Activated T-helper 9 cell treated with anti-CD3 and anti-CD28 coated beads, Interleukin-2, amount 50 U/mL, for 16 hours (primary cell): ENCODE data around the gene EP400.

Experiments used
- DNase-seq: peaks from one replicate; pipeline ENCODE4 v3.0.0-alpha.2; 2020; ENCODE audit warnings: low read depth

The EP400 gene

DNA sequence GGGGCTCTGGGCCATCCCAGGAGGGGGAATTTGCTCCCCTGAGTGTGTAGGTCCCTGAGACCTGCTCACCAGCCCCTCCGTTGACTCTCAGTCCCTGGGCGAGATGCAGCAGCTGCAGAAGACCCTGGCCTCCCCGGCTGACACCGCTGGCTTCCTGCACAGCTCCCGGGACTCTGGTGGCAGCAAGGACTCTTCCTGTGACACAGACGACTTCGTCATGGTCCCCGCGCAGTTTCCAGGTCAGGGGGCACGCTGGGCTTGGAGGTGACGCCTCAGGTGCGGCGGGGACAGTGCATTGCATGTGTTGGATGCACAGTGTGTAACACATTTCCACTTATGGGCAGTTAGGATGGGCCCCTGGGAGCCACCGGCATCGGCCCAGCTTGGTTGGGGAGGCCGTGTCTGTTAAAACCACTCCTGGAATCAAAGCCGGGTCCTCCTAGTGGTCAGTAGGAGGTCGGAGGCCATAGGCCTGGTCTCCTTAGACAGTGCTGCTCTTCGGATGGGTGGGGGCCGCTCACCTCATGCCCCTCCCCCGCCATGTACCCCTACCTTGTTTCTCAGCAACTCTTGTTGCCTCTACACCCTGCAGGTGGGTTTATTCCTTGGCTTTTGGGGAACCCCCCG, 37.8 kb upstream of the EP400 start:
- DNase-seq, result no peak

DNA sequence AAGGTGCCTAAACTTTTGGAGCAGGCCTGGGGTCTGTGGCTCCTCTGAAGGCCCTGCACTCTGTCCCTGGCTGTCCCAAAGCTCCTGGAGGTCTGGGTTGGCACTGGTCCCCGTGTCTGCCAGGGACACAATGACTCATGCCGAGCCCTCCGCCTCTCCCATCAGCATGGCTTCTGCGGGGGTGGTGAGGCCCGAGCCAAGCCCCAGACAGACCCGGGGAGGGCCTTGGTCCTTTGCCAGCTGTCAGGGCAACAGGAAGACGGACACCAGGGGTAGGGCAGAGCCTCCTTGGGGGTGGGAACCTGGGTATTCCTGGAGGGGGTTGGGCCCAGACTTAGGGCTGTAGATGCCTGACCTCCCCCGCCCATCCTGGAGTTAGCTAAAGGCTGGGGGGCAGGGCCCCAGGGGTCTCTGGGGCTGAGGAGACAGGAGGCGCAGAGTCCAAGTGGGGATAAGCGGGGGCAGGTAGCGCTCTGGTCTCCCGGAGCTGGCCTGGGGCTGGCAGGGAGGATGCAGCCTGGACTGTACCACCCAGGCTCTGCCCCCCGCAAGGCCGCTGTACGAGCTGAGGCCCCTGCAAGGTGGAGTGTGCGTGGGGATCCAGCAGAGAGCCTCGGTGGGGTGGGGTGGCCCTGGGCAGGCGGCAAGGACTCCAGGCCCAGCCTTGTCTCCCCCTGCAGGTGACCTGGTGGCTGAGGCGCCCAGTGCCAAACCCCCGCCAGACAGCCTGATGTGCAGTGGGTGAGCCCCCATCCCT, 37.0 kb upstream of the EP400 start:
- no peak for DNase-seq

DNA sequence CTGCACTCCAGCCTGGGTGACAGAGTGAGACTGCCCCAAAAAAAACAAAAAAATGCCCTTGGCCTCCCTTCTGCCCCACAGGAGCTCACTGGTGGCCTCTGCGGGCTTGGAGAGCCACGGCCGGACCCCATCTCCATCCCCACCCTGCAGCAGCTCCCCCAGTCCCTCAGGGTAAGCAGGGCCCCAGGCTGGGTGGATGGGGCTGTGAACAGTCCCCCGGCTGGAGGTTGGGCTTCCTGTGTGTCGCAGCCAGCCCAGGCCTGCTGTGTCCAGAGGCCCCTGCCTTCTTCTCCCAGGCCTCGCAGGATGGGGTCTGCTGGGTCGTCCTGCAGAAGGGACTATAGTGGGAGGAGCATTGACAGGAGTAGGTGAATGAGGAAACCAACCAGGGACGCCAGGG, 36.1 kb upstream of the EP400 start:
- DNase-seq, result no peak

DNA sequence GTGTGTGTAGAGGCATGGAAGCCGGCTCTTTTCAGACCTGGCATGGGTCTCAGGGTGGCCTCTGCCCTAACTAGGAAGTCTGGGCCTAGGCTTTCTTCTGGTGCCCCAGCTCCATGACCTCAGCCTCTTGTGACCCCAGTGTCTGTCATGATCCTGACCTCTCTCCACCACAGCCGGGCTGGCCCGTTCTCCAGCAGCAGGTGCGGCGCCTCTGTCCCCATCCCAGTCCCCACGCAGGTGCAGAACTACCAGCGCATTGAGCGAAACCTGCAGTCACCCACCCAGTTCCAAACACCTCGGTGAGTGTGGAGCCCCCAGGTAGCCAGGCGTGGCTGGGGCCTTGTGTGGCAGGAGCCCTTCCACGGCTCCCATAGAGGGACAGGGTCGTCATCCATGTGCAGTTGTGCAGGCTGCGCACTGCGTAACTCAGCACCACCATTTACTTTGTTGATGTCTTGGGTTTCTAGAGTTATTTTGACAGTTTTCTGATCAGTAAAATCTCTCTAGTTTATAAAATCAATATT, 35.5 kb upstream of the EP400 start:
- no peak for DNase-seq

DNA sequence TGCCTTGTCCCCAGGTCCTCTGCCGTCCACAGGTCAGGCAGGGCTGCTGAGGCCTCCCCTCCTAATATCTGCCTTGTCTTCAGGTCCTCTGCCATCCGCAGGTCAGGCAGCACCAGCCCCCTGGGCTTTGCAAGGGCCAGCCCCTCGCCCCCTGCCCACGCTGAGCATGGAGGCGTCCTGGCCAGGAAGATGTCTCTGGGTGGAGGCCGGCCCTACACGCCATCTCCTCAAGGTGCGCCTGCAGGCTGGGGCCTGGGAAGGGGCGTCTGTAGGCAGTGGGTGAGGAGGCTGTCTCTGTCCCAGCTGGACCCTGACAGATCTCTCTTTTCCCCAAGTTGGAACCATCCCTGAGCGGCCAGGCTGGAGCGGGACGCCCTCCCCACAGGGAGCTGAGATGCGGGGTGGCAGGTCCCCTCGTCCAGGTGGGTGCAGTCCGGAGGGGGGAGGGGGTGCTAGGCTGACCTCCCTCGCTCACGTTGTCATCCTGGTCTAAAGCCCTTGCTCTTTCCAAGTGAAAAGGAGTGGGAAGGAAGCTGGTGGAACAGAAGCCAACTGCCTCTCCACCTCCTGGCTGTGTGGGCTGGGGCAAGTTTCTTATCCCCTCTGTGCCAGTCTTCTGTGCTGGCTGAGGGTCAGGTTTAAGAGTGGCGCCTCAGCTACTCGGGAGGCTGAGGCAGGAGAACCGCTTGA, 34.6 kb upstream of the EP400 start:
- DNase-seq, result no peak

DNA sequence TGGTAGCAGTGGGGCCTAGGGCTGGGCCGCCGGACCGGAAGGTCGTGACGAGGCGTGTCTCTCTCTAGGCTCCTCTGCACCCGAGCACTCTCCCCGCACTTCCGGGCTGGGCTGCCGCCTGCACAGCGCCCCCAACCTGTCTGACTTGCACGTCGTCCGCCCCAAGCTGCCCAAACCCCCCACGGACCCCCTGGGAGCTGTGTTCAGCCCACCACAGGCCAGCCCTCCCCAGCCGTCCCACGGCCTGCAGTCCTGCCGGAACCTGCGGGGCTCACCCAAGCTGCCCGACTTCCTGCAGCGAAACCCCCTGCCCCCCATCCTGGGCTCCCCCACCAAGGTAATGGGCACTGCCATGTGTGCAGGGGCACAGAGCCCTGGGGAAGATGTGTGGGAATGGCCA, 33.9 kb upstream of the EP400 start:
- no peak for DNase-seq

DNA sequence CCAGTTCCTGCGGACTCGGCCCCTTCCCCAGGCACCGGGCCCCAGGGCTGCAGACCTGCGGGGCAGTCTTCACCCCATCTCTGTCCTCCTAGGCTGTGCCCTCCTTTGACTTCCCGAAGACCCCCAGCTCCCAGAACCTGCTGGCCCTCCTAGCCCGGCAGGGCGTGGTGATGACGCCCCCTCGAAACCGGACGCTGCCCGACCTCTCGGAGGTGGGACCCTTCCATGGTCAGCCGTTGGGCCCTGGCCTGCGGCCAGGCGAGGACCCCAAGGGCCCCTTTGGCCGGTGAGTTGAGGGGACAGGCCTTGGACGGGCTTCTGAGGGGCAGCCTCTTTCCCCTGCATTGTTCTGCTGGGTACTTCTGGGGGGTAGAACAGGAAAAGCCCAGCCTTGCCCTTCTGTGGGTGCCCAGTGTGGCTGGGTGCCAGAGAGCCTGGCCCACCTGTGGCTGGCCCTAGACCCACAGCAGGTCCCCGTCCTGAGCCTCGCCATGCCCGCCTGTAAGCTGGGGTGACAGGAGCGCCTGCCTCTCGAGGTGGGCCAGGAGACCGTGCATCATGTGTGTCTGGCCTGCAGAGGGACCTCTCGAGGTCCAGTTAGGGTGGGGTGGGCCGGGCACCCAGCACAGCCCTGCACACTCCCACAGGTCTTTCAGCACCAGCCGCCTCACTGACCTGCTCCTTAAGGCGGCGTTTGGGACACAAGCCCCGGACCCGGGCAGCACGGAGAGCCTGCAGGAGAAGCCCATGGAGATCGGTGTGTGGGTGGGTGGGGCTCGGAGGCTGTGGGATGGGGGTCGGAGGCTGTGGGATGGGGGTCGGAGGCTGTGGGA, 33.2 kb upstream of the EP400 start:
- DNase-seq, result no peak

DNA sequence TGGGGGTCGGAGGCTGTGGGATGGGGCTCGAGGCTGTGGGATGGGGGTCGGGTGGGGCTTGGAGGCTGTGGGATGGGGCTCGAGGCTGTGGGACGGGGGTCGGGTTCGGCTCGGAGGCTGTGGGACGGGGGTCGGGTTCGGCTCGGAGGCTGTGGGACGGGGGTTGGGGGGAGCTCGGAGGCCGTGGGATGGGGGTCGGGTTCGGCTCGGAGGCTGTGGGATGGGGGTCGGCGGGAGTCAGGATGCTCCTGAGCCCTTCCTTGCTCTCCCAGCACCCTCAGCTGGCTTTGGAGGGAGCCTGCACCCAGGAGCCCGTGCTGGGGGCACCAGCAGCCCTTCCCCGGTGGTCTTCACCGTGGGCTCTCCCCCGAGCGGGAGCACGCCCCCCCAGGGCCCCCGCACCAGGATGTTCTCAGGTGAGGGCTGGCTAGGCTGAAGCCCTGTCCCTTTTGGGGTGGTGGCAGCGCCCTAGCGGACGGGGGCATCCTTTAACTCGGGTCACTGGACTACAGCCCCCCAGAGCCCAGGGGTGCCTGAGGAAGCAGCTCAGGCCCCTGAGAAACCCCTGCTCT, 32.5 kb upstream of the EP400 start:
- no peak for DNase-seq

DNA sequence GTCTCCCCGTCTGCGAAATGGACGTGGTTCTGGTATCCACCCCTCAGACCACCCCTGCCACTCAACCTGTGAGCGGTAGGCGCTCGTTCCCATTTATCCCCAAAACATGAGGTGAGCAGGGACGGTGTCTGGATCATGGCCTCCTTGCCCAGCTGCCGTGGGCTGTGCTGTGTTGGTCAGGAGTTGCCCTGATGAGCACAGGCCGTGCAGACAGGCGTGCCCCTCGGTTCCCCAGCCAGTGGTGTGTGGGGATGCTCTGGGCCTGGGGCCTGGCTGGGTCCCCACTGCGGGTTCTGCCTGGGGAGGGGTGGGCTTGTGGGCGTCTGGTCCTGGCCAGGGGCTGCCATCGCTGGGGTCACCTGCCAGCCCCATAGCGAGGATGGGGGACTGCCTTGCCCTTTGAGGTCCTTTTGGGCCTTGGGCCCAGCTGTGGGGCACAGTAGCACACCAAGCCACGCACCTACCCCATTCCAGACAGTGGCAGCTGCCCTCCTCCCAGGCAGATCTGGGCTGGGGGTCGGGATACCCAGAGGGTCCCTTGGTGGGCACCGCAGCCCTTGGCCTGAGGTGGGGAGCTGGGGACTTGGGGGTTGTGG, 31.9 kb upstream of the EP400 start:
- DNase-seq, result no peak

DNA sequence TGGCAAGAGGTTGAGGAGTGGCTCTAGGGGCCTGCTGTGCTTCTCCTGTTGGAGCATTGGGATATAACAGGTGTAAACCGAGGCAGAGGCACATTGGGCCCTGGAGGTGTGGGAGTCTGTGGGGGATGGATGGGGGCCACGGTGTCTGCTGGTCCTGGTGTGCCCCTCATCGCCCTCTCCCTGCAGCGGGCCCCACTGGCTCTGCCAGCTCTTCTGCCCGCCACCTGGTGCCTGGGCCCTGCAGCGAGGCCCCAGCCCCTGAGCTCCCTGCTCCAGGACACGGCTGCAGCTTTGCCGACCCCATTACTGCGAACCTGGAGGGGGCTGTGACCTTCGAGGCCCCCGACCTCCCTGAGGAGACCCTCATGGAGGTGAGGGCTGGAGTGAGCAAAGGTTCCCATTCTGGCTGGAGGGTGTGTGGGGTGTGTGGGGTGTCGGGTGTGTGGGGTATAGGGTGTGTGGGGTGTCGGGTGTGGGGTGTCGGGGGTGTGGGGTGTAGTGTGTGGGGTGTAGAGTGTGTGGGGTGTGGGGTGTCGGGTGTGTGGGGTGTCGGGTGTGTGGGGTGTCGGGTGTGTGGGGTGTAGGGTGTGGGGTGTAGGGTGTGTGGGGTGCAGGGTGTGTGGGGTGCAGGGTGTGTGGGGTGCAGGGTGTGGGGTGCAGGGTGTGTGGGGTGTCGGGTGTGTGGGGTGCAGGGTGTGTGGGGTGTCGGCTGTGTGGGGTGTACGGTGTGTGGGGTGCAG, 31.3 kb upstream of the EP400 start:
- no peak for DNase-seq

DNA sequence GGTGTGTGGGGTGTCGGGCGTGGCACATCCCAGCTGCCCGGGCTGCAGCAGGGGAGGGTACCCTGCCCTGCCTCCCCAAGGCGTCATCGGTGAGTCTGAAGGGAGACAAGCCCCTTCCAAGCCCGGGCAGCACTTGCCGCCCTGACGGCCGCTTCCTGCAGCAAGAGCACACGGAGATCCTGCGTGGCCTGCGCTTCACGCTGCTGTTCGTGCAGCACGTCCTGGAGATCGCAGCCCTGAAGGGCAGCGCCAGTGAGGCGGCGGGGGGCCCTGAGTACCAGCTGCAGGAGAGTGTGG, 30.7 kb upstream of the EP400 start:
- no peak for DNase-seq

DNA sequence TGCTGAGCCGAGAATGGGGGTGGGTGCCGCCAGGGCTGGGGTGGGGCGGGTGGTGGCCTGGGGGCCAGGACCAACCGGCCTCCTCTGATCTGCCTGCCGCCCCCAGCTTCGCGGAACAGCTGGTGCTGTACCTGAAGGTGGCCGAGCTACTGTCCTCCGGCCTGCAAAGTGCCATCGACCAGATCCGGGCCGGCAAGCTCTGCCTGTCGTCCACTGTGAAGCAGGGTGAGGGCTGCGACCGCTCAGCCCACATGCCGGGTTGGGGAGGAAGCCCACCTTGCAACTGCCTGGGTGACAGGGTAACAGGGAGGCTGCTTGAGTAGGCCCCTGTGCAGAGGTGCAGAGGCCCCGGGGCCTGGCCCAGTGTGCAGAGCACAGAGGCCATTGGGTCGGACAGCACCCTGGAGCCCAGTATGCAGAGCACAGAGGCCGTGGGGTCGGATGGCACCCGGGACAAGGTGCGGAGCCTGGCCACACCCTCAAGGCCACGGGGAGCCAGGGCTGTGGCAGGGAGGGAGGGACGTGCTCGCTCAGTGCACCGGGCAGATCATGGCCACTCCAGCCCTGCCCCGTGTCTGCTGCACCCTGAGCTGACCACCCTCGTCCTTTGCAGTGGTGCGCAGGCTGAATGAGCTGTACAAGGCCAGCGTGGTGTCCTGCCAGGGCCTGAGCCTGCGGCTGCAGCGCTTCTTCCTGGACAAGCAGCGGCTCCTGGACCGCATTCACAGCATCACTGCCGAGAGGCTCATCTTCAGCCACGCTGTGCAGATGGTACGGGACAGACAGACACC, 30.2 kb upstream of the EP400 start:
- no peak for DNase-seq

DNA sequence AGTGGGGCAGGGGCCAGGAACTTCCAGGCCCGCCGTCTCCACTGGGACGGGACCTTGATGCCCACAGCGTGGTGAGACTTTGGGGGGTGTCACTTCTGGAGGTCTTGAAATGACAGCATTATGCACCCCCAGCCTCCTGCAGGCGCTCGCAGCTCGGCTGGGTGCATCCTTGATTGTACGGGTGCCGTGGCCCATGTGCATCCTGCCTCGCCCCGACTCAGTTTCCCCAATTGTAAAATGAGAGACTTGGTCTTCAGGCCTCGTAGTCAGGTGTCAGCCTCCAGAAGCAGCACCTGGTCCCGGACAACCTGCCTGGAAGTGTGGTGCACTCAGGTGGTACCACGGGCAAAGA, 29.6 kb upstream of the EP400 start:
- DNase-seq, result no peak

DNA sequence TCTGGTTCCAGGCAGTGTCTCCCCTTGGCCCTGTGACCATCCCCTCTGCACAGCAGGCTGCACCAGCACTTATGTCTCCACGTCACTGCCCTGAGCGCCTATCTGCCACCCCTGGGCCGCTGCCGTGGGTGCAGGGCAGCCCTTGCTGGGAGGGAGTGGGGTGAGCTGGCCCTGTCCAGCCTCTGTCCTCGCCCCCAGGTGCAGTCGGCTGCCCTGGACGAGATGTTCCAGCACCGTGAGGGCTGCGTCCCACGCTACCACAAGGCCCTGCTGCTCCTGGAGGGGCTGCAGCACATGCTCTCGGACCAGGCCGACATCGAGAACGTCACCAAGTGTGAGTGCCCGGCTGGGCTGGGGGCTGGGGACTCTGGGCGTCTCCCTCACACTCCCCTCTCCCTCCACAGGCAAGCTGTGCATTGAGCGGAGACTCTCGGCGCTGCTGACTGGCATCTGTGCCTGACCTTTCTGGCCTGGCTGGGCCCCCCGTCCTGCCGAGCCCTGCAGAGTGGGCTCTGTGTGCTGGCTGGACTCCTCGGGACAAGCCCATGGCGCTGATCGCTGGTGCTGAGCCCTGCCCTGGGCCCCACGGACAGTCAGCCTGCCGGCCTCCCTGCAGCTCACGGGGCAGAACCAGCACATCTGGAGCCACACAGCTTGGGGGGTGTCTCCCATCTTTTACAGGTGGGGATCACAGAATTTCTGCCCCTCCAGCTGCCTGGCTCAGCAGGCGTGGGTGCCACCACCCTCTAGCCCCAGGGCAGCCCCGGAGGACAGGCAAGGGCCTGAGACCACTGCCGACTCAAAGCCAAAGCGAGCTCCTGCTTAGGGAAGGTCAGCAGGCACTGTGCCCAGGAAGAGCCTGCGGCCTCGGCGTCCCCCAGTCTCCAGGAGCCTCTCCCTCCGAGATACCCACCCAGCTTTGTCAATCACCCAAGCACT, 28.6 kb upstream of the EP400 start:
- DNase-seq, result no peak

DNA sequence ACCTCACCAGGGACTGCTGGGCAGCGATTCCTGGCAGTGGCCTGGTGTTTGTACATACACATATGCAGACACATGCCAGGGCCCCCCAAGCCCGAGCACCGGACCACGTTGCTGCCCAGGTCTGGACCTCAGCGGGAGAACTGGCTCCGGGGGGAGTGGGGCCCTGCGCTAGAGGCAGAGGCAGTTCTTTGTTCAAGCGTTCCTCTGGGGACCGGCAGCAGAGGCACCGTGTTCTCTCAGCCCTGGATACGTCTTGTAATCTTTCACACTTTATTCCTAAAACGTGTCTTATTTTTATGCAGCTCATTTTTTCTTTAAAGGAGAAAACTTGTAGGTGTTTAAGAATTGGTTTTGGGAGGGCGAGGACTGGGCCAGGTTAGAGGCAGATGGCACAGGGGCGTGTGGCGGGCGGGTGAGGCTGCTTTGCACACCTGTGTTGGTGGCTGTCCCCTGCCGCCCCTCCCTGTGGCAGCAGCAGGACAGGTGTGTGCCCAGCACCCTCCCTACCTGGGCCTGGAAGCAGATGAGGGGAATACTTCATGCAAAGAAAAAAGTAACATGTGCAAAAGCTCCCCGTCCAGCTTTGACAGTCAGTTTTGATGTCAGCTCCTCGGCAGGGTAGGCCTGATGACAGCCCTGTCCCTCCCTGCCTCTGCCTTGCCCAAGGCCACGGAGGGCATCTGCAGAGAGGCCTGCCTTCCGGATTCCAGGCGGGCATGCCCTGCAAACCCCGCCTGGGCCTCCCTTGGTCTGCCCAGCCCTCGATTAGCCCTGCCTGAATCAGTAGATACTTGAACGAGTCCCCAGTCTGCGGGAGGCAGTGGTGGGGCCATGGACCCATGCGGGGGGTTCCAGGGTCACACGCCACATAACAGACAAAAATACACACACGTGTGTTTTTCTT, 27.6 kb upstream of the EP400 start:
- DNase-seq, result no peak

DNA sequence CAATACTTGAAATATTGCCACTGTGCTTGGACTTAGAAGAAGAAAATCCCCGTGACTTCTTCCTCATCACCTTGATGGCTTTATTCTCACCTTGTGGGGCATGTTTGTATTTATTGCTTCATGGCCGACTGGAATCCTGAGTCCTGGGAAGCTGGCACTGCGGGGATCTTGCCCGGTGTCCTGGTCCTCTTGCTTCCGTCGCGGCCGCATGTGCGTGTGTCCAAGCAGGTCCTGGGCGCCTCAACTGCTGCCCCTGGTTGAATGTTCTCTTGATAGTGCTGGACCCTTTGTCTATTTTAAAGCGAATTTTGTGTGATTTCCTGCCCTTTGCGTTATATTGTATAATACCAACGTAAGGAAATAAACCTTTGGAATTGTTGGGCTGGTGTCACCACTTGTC, 27.0 kb upstream of the EP400 start:
- DNase-seq, result no peak

DNA sequence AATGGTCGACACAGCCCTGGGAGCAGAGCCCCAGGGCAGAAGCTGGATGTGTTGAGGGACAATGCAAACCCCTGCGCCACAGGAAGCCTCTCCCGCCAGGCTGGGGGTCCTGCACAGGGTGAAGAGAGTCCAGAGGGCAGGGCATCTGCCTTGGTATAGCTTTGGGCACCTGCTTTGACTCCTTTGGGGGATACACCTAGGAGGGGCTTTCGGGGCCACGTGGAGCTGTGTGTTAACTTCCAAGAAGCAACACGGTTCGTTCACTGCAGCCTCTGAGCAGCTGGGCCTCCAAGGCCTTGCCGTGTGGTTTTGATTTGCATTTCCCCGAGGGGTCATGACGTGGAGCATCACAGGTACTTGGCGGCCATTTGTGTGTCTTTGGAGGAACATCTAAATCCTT, 26.5 kb upstream of the EP400 start:
- no peak for DNase-seq
